Panc1 (cell line): ENCODE data around the gene INSYN2A. TPM values are rescaled to one million over a fixed set of nuclear protein-coding genes. Genes with fewer than 3 reads are reported as not detected.

Source experiments
- ATAC-seq: fragments of 200-7000 bp; cut with Tn5 transposase; 2 replicates; pipeline ENCODE4 v1.9.1; 2020; ENCODE audit warnings: mild to moderate bottlenecking, moderate library complexity
- BruUV-seq: library from RNA; stranded (reverse); fragments of 400-500 nt; replicated peaks from 2 replicates; lab custom pipeline; 2021; lab: Mats Ljungman, UMichigan
- CTCF ChIA-PET: fragments of 300-600 bp; sonication (Branson Sonifier 250); formaldehyde crosslinking; loops from one replicate; lab custom pipeline; 2022; ENCODE audit warnings: antibody characterized with exemption; lab: Charles Lee
- POLR2A ChIA-PET: fragments of 300-600 bp; sonication (Branson Sonifier 250); formaldehyde crosslinking; loops from one replicate; lab custom pipeline; 2022; ENCODE audit warnings: antibody characterized with exemption; lab: Charles Lee
- DNase-seq: peaks from one replicate; pipeline ENCODE4 v3.0.0-alpha.2; 2010; ENCODE audit warnings: low read depth, low spot score
- H3K27ac ChIP-seq: 2 replicates; pipeline ENCODE4 v1.5.1; 2011; ENCODE audit warnings: mild to moderate bottlenecking, low read length, inconsistent platforms
- H3K27me3 ChIP-seq: fragments of 200-500 bp; sonication (Bioruptor generic); 2 replicates; pipeline ENCODE4 v1.6.0; 2014; ENCODE audit warnings: low read length, inconsistent platforms; ENCODE audit not compliant: control insufficient read depth, insufficient read depth
- H3K36me3 ChIP-seq: fragments of 200-500 bp; sonication (Bioruptor generic); 2 replicates; pipeline ENCODE4 v1.5.1; 2014; ENCODE audit warnings: inconsistent platforms, mild to moderate bottlenecking, low read length, moderate library complexity; ENCODE audit not compliant: control insufficient read depth, insufficient read depth
- H3K4me1 ChIP-seq: 2 replicates; pipeline ENCODE4 v1.5.1; 2011; ENCODE audit warnings: inconsistent platforms, mild to moderate bottlenecking, low read length, moderate library complexity; ENCODE audit not compliant: control insufficient read depth, insufficient read depth
- H3K4me3 ChIP-seq, 2 experiments: 2 replicates each; pipeline ENCODE4 v1.5.1; 2011 to 2012; ENCODE audit warnings: low read depth in 2 of 2, low read length in 2 of 2, mild to moderate bottlenecking in 2 of 2, inconsistent platforms in 1 of 2, moderate library complexity in 1 of 2
- H3K9me3 ChIP-seq: fragments of 200-500 bp; sonication (Bioruptor generic); 2 replicates; pipeline ENCODE4 v1.5.1; 2014; ENCODE audit warnings: low read depth, mild to moderate bottlenecking, inconsistent platforms, low read length, moderate library complexity; ENCODE audit not compliant: control insufficient read depth, insufficient read depth
- CTCF ChIP-seq: fragments of 450-650 bp; IDR thresholded peaks from 2 replicates; pipeline ENCODE4 v1.5.1; 2017; ENCODE audit warnings: mild to moderate bottlenecking
- POLR2AphosphoS5 ChIP-seq: IDR thresholded peaks from 2 replicates; pipeline ENCODE4 v1.6.1; 2012; ENCODE audit warnings: mild to moderate bottlenecking, low read depth, low read length, moderate library complexity
- REST ChIP-seq, 2 experiments: IDR thresholded peaks; 2 replicates each; pipeline ENCODE4 v1.6.1; 2011 to 2012; ENCODE audit warnings: low read depth in 2 of 2, control low read depth in 1 of 2, low read length in 1 of 2, mild to moderate bottlenecking in 1 of 2, moderate library complexity in 1 of 2; ENCODE audit not compliant: insufficient read depth in 1 of 2
- SIN3A ChIP-seq: IDR thresholded peaks from 2 replicates; pipeline ENCODE4 v1.6.1; 2012; ENCODE audit warnings: low read depth, mild to moderate bottlenecking, low read length, moderate library complexity, borderline replicate concordance; ENCODE audit not compliant: insufficient read depth
- TCF7L2 ChIP-seq: IDR thresholded peaks from 2 replicates; pipeline ENCODE4 v1.6.1; 2011; ENCODE audit warnings: mild to moderate bottlenecking, low read depth, low read length, inconsistent platforms
- in situ Hi-C: cut with HindIII; loops from 2 replicates; pipeline ENCODE4 v1.10.0; 2016; ENCODE audit warnings: low sequenced_read_pairs, low pct_unique_long_range_greater_than_20kb
- intact Hi-C: fragments of 100-400 bp; cut with micrococcal nuclease; formaldehyde crosslinking; loops from one replicate; pipeline ENCODE4 v1.10.0; 2022; ENCODE audit not compliant: unreplicated experiment
- total RNA-seq: library from RNA; stranded (reverse); gene quantifications from one replicate; pipeline ENCODE4 v1.2.1, GENCODE V29; 2021; ENCODE audit not compliant: unreplicated experiment

Gene INSYN2A
- total RNA-seq, 1 experiment from 2014 or later = not detected

GRCh38 chr10:127203067-127203466 lies 6.7 kb upstream of the INSYN2A start:
- H3K27ac ChIP-seq = no peak overlapping the region; the same call in 1 of the 2 replicates
- H3K4me1 ChIP-seq = no peaks in the 10 kb centered on the region
- intact Hi-C loops = no loop called here
- no peaks in the 10 kb centered on the region for H3K36me3 ChIP-seq
- ChIA-PET POLR2A (no interaction called here), CTCF (no interaction called here)
- no peak for ATAC-seq
- DNase-seq = no peak
- H3K9me3 ChIP-seq = no peaks in the 10 kb centered on the region
- TF ChIP-seq SIN3A (no peak), CTCF (no peak), POLR2AphosphoS5 (no peak), TCF7L2 (no peak), REST (IDR thresholded peaks at IDR 0.05; ENCODE audit: insufficient read depth in 1 of 2, low read depth in 2 of 2, low read length in 1 of 2) (no peak)
- no peaks in the 10 kb centered on the region for H3K27me3 ChIP-seq
- in situ Hi-C loops = no loop called here
- BruUV-seq = no TSS peak
- no peak overlapping the region for H3K4me3 ChIP-seq

- in situ Hi-C loops (no loop called here), intact Hi-C loops (no loop called here)
- POLR2A ChIA-PET = no interaction called here
- H3K4me3 ChIP-seq = no peak overlapping the region
- H3K9me3 ChIP-seq = no peaks in the 10 kb centered on the region
- no peaks in the 10 kb centered on the region for H3K36me3 ChIP-seq
- BruUV-seq = no TSS peak
- TF ChIP-seq REST (IDR thresholded peaks at IDR 0.05; ENCODE audit: insufficient read depth in 1 of 2, low read depth in 2 of 2, low read length in 1 of 2) = no peak
- TF ChIP-seq SIN3A = no peak
- no peak for TF ChIP-seq TCF7L2
- TF ChIP-seq CTCF = no peak
- TF ChIP-seq POLR2AphosphoS5 = no peak
- DNase-seq (no peak), ATAC-seq (no peak)
- no peaks in the 10 kb centered on the region for H3K27me3 ChIP-seq
- CTCF ChIA-PET = no interaction called here
- no peaks in the 10 kb centered on the region for H3K4me1 ChIP-seq
- H3K27ac ChIP-seq = no peak overlapping the region
Observed at GRCh38 chr10:127200646-127201045, 4.3 kb upstream of the INSYN2A start.
